ENCODE results near the gene ZNF414.

The ZNF414 gene

DNA sequence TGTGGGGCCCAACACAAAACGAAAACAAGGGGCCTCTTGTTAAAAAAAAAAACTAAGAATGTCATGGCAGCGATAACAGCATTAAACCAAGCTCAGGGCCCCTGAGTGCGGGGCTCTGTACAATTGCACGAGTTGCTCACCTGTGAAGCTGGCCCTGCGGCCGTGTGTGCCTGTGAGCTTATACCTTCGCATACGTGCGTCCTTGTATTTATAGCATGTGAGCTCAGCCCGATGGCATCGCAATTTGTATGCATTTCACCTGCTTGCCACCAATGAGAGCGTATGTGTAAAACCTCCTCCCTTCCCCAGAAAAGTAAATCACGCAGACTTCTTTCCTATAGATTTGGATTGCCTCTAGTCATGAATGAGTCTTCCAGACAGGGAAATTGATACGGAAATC is 52.1 kb downstream of the ZNF414 start:
- DNase-seq, result no peak

GRCh38 chr19:8461376-8461775 is 52.6 kb downstream of the ZNF414 start:
- DNase-seq, result no peak

GRCh38 chr19:8460516-8461298 is 53.3 kb downstream of the ZNF414 start:
- DNase-seq, result no peak

Measured in stimulated activated CD4-positive, alpha-beta T cell treated with anti-CD3 and anti-CD28 coated beads, Interleukin-2, amount 100 ng/mL, for 24 hours (primary cell).